ENCODE data around the gene HHATL.

The HHATL gene

GRCh38 chr3:42721690-42722089, 19.1 kb upstream of the HHATL start:
- DNase-seq (ENCODE audit: extremely low read depth, insufficient read length): no peak
- Histone ChIP-seq H3K4me3 (replicated peaks; ENCODE audit: low read depth, low read length) (no peak overlapping the region), H3K36me3 (ENCODE audit: control insufficient read depth, insufficient read depth, low read length) (no peaks in the 10 kb centered on the region), H3K27me3 (replicated peaks; ENCODE audit: control insufficient read depth, insufficient read depth, low read length) (no peaks in the 10 kb centered on the region)
- no peak for TF ChIP-seq CTCF (IDR thresholded peaks at IDR 0.05; ENCODE audit: insufficient read depth, low read length, poor library complexity, severe bottlenecking)

GRCh38 chr3:42720126-42720525, 17.5 kb upstream of the HHATL start:
- no peaks in the 10 kb centered on the region for H3K27me3 ChIP-seq (replicated peaks; ENCODE audit: control insufficient read depth, insufficient read depth, low read length)
- no peak overlapping the region for H3K4me3 ChIP-seq (replicated peaks; ENCODE audit: low read depth, low read length)
- TF ChIP-seq CTCF (IDR thresholded peaks at IDR 0.05; ENCODE audit: insufficient read depth, low read length, poor library complexity, severe bottlenecking): no peak
- no peak for DNase-seq (ENCODE audit: extremely low read depth, insufficient read length)
- H3K36me3 ChIP-seq (ENCODE audit: control insufficient read depth, insufficient read depth, low read length): no peaks in the 10 kb centered on the region

GRCh38 chr3:42719002-42719401, 16.4 kb upstream of the HHATL start:
- no peak overlapping the region for H3K4me3 ChIP-seq (replicated peaks; ENCODE audit: low read depth, low read length)
- TF ChIP-seq CTCF (IDR thresholded peaks at IDR 0.05; ENCODE audit: insufficient read depth, low read length, poor library complexity, severe bottlenecking): no peak
- H3K27me3 ChIP-seq (replicated peaks; ENCODE audit: control insufficient read depth, insufficient read depth, low read length): no peaks in the 10 kb centered on the region
- no peaks in the 10 kb centered on the region for H3K36me3 ChIP-seq (ENCODE audit: control insufficient read depth, insufficient read depth, low read length)
- no peak for DNase-seq (ENCODE audit: extremely low read depth, insufficient read length)

GRCh38 chr3:42718338-42718737, 15.7 kb upstream of the HHATL start:
- no peaks in the 10 kb centered on the region for H3K27me3 ChIP-seq (replicated peaks; ENCODE audit: control insufficient read depth, insufficient read depth, low read length)
- no peaks in the 10 kb centered on the region for H3K36me3 ChIP-seq (ENCODE audit: control insufficient read depth, insufficient read depth, low read length)
- no peak for DNase-seq (ENCODE audit: extremely low read depth, insufficient read length)
- no peak for TF ChIP-seq CTCF (IDR thresholded peaks at IDR 0.05; ENCODE audit: insufficient read depth, low read length, poor library complexity, severe bottlenecking)
- no peak overlapping the region for H3K4me3 ChIP-seq (replicated peaks; ENCODE audit: low read depth, low read length)

GRCh38 chr3:42717306-42717705, 14.7 kb upstream of the HHATL start:
- no peak for TF ChIP-seq CTCF (IDR thresholded peaks at IDR 0.05; ENCODE audit: insufficient read depth, low read length, poor library complexity, severe bottlenecking)
- no peaks in the 10 kb centered on the region; the same call in 1 of the 2 replicates for H3K27me3 ChIP-seq (replicated peaks; ENCODE audit: control insufficient read depth, insufficient read depth, low read length)
- H3K4me3 ChIP-seq (replicated peaks; ENCODE audit: low read depth, low read length): no peak overlapping the region
- no peak for DNase-seq (ENCODE audit: extremely low read depth, insufficient read length)
- H3K36me3 ChIP-seq (ENCODE audit: control insufficient read depth, insufficient read depth, low read length): no peaks in the 10 kb centered on the region

- DNase-seq (ENCODE audit: extremely low read depth, insufficient read length): no peak
- H3K27me3 ChIP-seq (replicated peaks; ENCODE audit: control insufficient read depth, insufficient read depth, low read length): no peaks in the 10 kb centered on the region; the same call in none of the 2 replicates
- H3K36me3 ChIP-seq (ENCODE audit: control insufficient read depth, insufficient read depth, low read length): no peaks in the 10 kb centered on the region
- no peak overlapping the region for H3K4me3 ChIP-seq (replicated peaks; ENCODE audit: low read depth, low read length)
- TF ChIP-seq CTCF (IDR thresholded peaks at IDR 0.05; ENCODE audit: insufficient read depth, low read length, poor library complexity, severe bottlenecking): no peak
Measured at GRCh38 chr3:42714171-42714852, 11.7 kb upstream of the HHATL start.

Measured in GM06990 (cell line).